Measurements from ENCODE around the gene CHD5.

Gene CHD5

DNA sequence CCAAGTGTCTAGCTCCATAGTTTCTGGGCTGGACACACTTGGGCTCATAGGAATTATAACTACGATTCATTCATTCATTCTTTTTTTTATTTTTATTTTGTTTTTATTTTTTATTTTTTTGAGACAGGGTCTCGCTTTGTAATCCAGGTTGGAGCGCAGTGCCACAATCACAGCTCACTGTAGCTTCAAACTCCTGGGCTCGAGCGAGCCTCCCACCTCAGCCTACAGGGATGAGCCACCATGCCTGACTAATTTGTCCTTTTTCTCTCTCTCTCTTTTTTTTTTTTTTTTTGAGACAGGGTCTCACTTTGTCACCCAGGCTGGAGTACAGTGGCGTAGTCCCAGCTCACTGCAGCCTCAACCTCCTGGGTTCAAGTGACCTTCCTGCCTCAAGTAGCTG, 92.2 kb downstream of the CHD5 start:
- H3K4me3 ChIP-seq (replicated peaks; ENCODE audit: low read depth, low read length), result no peak overlapping the region
- TF ChIP-seq, protein P1, sequence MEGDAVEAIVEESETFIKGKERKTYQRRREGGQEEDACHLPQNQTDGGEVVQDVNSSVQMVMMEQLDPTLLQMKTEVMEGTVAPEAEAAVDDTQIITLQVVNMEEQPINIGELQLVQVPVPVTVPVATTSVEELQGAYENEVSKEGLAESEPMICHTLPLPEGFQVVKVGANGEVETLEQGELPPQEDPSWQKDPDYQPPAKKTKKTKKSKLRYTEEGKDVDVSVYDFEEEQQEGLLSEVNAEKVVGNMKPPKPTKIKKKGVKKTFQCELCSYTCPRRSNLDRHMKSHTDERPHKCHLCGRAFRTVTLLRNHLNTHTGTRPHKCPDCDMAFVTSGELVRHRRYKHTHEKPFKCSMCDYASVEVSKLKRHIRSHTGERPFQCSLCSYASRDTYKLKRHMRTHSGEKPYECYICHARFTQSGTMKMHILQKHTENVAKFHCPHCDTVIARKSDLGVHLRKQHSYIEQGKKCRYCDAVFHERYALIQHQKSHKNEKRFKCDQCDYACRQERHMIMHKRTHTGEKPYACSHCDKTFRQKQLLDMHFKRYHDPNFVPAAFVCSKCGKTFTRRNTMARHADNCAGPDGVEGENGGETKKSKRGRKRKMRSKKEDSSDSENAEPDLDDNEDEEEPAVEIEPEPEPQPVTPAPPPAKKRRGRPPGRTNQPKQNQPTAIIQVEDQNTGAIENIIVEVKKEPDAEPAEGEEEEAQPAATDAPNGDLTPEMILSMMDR (IDR thresholded peaks at IDR 0.05; ENCODE audit: insufficient read depth, low read length, poor library complexity, severe bottlenecking), result no peak
- DNase-seq (ENCODE audit: extremely low read depth, insufficient read length), result no peak
- H3K36me3 ChIP-seq (ENCODE audit: control insufficient read depth, insufficient read depth, low read length), result peaks cover 11% of the 10 kb centered on the region
- H3K27me3 ChIP-seq (replicated peaks; ENCODE audit: control insufficient read depth, insufficient read depth, low read length), result no peaks in the 10 kb centered on the region

DNA sequence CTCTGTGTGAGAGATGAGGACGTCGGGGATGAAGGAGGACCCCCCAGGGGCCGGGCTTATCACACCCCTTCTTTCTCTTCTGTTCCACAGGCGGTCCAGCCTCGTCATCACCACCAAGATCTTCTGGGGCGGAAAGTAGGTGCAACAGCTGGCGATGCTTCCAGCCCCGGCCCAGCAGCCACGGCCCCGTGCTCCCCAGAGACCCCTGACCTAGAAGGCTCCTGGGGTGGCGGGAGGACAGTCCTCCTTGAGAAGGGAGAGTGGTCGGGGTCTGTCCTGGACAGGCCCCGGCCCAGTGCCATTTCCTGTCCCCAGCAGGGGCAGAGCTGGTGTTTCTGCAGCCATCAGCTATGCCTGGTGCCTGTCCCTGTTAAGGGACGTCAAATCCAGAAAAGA, 92.7 kb downstream of the CHD5 start:
- Histone ChIP-seq H3K27me3 (replicated peaks; ENCODE audit: control insufficient read depth, insufficient read depth, low read length) (no peaks in the 10 kb centered on the region), H3K36me3 (ENCODE audit: control insufficient read depth, insufficient read depth, low read length) (peaks cover 10% of the 10 kb centered on the region), H3K4me3 (replicated peaks; ENCODE audit: low read depth, low read length) (no peak overlapping the region)
- no peak for DNase-seq (ENCODE audit: extremely low read depth, insufficient read length)
- TF ChIP-seq, protein P1 (IDR thresholded peaks at IDR 0.05; ENCODE audit: insufficient read depth, low read length, poor library complexity, severe bottlenecking), result no peak

DNA sequence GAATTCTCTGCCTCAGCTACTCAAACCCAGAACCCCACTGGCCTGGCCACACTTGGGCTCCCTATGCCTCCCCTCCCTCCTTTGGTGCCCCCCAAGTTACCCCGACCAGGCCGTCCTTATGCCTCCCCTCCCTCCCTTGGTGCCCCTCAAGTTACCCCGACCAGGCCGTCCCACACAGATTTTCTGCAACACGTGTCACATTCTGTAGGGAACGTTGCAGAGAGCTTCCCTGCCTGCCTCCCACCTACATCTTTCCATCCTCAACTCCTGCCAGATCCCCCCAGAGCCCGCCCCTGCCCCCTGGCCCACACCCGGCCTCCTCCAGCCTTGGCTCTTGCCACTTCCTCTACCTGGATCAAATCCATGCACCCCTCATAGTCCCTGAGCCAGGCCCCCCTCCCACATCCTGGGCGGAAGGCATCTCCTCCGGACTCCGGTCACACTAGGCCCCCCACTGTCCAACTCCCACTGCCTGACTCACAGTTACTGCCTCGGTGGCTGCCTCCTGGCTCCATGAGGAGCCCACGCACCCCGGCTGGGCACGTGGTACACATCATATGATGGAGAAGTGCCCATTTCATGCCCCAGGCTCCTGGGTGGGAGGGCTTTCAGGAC, 93.3 kb downstream of the CHD5 start:
- Histone ChIP-seq H3K36me3 (ENCODE audit: control insufficient read depth, insufficient read depth, low read length) (peaks cover 10% of the 10 kb centered on the region), H3K27me3 (replicated peaks; ENCODE audit: control insufficient read depth, insufficient read depth, low read length) (no peaks in the 10 kb centered on the region), H3K4me3 (replicated peaks; ENCODE audit: low read depth, low read length) (no peak overlapping the region)
- TF ChIP-seq, protein P1 (IDR thresholded peaks at IDR 0.05; ENCODE audit: insufficient read depth, low read length, poor library complexity, severe bottlenecking), result no peak
- no peak for DNase-seq (ENCODE audit: extremely low read depth, insufficient read length)

DNA sequence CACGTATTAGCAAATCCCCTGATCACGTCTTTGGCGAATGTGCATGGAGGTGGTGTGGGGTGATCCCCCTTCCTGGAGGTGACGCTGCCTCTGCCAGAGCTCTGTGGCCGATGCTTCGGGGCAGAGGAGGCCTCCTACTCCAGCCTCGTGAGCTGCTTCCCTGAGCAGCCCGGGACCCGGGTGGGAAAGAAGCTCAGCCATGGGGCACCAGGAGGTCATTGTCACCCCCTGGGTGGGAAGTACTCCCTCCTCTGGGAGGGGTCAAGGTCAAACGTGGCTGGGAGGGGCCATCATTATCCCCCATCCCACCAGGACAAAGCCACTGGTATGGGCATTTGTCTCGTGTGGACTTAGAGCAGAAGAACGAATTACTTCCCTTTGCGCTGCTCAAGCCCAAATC, 93.8 kb downstream of the CHD5 start:
- Histone ChIP-seq H3K36me3 (ENCODE audit: control insufficient read depth, insufficient read depth, low read length) (peaks cover 12% of the 10 kb centered on the region), H3K27me3 (replicated peaks; ENCODE audit: control insufficient read depth, insufficient read depth, low read length) (no peaks in the 10 kb centered on the region), H3K4me3 (replicated peaks; ENCODE audit: low read depth, low read length) (no peak overlapping the region)
- TF ChIP-seq, protein P1 (IDR thresholded peaks at IDR 0.05; ENCODE audit: insufficient read depth, low read length, poor library complexity, severe bottlenecking), result no peak
- no peak for DNase-seq (ENCODE audit: extremely low read depth, insufficient read length)

DNA sequence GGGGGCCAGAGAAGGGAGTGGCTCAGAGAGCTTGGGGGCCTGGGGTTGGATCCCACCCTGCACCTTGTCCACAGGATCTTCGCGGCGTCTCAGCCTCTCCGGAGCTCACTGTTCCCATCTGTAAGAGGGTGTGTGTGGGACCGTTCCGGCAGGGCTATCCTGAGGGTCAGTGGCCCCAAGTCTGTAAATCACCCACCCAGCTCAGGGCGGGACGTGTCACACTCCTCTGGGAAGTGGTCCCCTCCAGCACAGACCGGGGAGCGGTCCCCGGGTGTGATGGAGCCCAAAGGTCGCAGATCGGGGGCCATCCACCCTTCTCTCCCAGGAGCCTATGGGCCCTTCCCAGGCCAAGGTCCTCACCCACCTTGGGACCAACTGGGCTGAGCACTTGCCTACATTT, 94.5 kb downstream of the CHD5 start:
- TF ChIP-seq, protein P1 (IDR thresholded peaks at IDR 0.05; ENCODE audit: insufficient read depth, low read length, poor library complexity, severe bottlenecking), result no peak
- Histone ChIP-seq H3K4me3 (replicated peaks; ENCODE audit: low read depth, low read length) (no peak overlapping the region), H3K36me3 (ENCODE audit: control insufficient read depth, insufficient read depth, low read length) (peaks cover 18% of the 10 kb centered on the region), H3K27me3 (replicated peaks; ENCODE audit: control insufficient read depth, insufficient read depth, low read length) (no peaks in the 10 kb centered on the region)
- no peak for DNase-seq (ENCODE audit: extremely low read depth, insufficient read length)
